IMR-90 (cell line): ENCODE data around the gene FAM162A. TPM values are rescaled to one million over a fixed set of nuclear protein-coding genes. Genes with fewer than 3 reads are reported as not detected.

Experiments used
- ATAC-seq: fragments of 200-7000 bp; cut with Tn5 transposase; 2 replicates; pipeline ENCODE4 v1.9.1; 2020; ENCODE audit warnings: low read depth, mild to moderate bottlenecking, moderate library complexity
- BruUV-seq: library from RNA; stranded (reverse); fragments of 400-500 nt; replicated peaks from 2 replicates; lab custom pipeline; 2021; lab: Mats Ljungman, UMichigan
- CTCF ChIA-PET: fragments of 300-600 bp; formaldehyde crosslinking; extraction: SDS; loops from one replicate; lab custom pipeline; 2021; ENCODE audit warnings: antibody characterized with exemption; lab: Yijun Ruan, JAX
- POLR2A ChIA-PET: fragments of 300-600 bp; sonication (Branson Sonifier 250); formaldehyde crosslinking; loops from one replicate; lab custom pipeline; 2022; ENCODE audit warnings: antibody characterized with exemption; ENCODE audit not compliant: unreplicated experiment; lab: Charles Lee
- DNase-seq: peaks from one replicate; pipeline ENCODE4 v3.0.0; 2013
- H2AFZ ChIP-seq: replicated peaks from 2 replicates; pipeline ENCODE3; 2013; ENCODE audit warnings: low read length, mild to moderate bottlenecking; ENCODE audit not compliant: poor library complexity
- H2AK5ac ChIP-seq: 2 replicates; pipeline ENCODE4 v1.6.1; 2013; ENCODE audit warnings: low read depth, low read length, inconsistent platforms
- H2AK9ac ChIP-seq: replicated peaks from 2 replicates; pipeline ENCODE3; 2013; ENCODE audit warnings: mild to moderate bottlenecking, low read depth, low read length, moderate library complexity; ENCODE audit not compliant: poor library complexity
- H2BK120ac ChIP-seq: 2 replicates; pipeline ENCODE4 v1.6.1; 2013; ENCODE audit warnings: low read depth, low read length, inconsistent platforms
- H2BK15ac ChIP-seq: 3 replicates; pipeline ENCODE4 v1.6.1; 2013; ENCODE audit warnings: low read depth, low read length, inconsistent platforms
- H2BK20ac ChIP-seq: 2 replicates; pipeline ENCODE4 v1.6.1; 2013; ENCODE audit warnings: low read depth, mild to moderate bottlenecking, inconsistent platforms, low read length, moderate library complexity
- H2BK5ac ChIP-seq: 2 replicates; pipeline ENCODE4 v1.6.1; 2013; ENCODE audit warnings: mild to moderate bottlenecking, low read depth, low read length, inconsistent platforms; ENCODE audit not compliant: poor library complexity, severe bottlenecking
- H3K14ac ChIP-seq: replicated peaks from 2 replicates; pipeline ENCODE4 v1.6.1; 2013; ENCODE audit warnings: low read depth, low read length, inconsistent platforms
- H3K18ac ChIP-seq: 2 replicates; pipeline ENCODE4 v1.6.1; 2013; ENCODE audit warnings: low read depth, low read length, control low read depth
- H3K23ac ChIP-seq: 2 replicates; pipeline ENCODE4 v1.6.1; 2013; ENCODE audit warnings: low read depth, low read length, inconsistent platforms
- H3K27ac ChIP-seq: 2 replicates; pipeline ENCODE4 v1.5.1; 2013; ENCODE audit warnings: mild to moderate bottlenecking, control low read depth, low read length; ENCODE audit not compliant: insufficient read depth
- H3K27me3 ChIP-seq: 2 replicates; pipeline ENCODE4 v1.6.1; 2013; ENCODE audit warnings: low read length; ENCODE audit not compliant: control insufficient read depth, insufficient read depth
- H3K36me3 ChIP-seq: 2 replicates; pipeline ENCODE4 v1.6.1; 2013; ENCODE audit warnings: low read length, mixed read lengths; ENCODE audit not compliant: control insufficient read depth, insufficient read depth
- H3K4ac ChIP-seq: 2 replicates; pipeline ENCODE4 v1.6.1; 2013; ENCODE audit warnings: low read depth, low read length, inconsistent platforms
- H3K4me1 ChIP-seq: 2 replicates; pipeline ENCODE4 v1.6.1; 2013; ENCODE audit warnings: low read length, mixed read lengths; ENCODE audit not compliant: control insufficient read depth, insufficient read depth
- H3K4me2 ChIP-seq: 2 replicates; pipeline ENCODE4 v1.6.1; 2013; ENCODE audit warnings: low read depth, mild to moderate bottlenecking, control low read depth, low read length, moderate library complexity
- H3K4me3 ChIP-seq: 2 replicates; pipeline ENCODE4 v1.5.1; 2013; ENCODE audit warnings: low read depth, mild to moderate bottlenecking, control low read depth, low read length, moderate library complexity; ENCODE audit not compliant: insufficient read depth
- H3K56ac ChIP-seq: 2 replicates; pipeline ENCODE4 v1.6.1; 2013; ENCODE audit warnings: low read length, inconsistent platforms; ENCODE audit not compliant: insufficient read depth; ENCODE audit errors: extremely low read depth
- H3K79me1 ChIP-seq, 2 experiments: 2 replicates each; pipeline ENCODE4 v1.6.1; 2013; ENCODE audit warnings: low read length in 2 of 2, inconsistent platforms in 1 of 2, low read depth in 1 of 2
- H3K9ac ChIP-seq: 2 replicates; pipeline ENCODE4 v1.6.1; 2013; ENCODE audit warnings: low read depth, low read length, control low read depth
- H3K9me1 ChIP-seq: 2 replicates; pipeline ENCODE4 v1.6.1; 2013; ENCODE audit warnings: low read length, inconsistent platforms; ENCODE audit not compliant: insufficient read depth
- H3K9me3 ChIP-seq: 2 replicates; pipeline ENCODE4 v1.6.1; 2013; ENCODE audit warnings: low read length; ENCODE audit not compliant: control insufficient read depth, insufficient read depth
- H4K20me1 ChIP-seq: 2 replicates; pipeline ENCODE4 v1.6.1; 2013; ENCODE audit warnings: low read length, inconsistent platforms; ENCODE audit not compliant: insufficient read depth
- H4K5ac ChIP-seq: 2 replicates; pipeline ENCODE4 v1.6.1; 2013; ENCODE audit warnings: mild to moderate bottlenecking, low read depth, low read length, control low read depth
- H4K8ac ChIP-seq, 2 experiments: 2 replicates each; pipeline ENCODE4 v1.6.1; 2013; ENCODE audit warnings: low read depth in 2 of 2, low read length in 2 of 2, control low read depth in 1 of 2, inconsistent platforms in 1 of 2
- H4K91ac ChIP-seq: 2 replicates; pipeline ENCODE4 v1.6.1; 2013; ENCODE audit warnings: low read depth, low read length, inconsistent platforms; ENCODE audit not compliant: insufficient read depth
- BHLHE40 ChIP-seq: fragments of 150-350 bp; IDR thresholded peaks from 2 replicates; pipeline ENCODE4 v1.6.1; 2016; ENCODE audit warnings: mild to moderate bottlenecking, low read depth, low read length
- CEBPB ChIP-seq: IDR thresholded peaks from 2 replicates; pipeline ENCODE4 v1.6.1; 2012; ENCODE audit warnings: low read depth, low read length, improper control_type of control experiment
- CHD1 ChIP-seq: IDR thresholded peaks from 2 replicates; pipeline ENCODE4 v1.6.1; 2012; ENCODE audit warnings: low read depth, low read length, improper control_type of control experiment
- MAFK ChIP-seq: IDR thresholded peaks from 2 replicates; pipeline ENCODE4 v1.6.1; 2012; ENCODE audit warnings: low read depth, low read length, improper control_type of control experiment
- RAD21 ChIP-seq: IDR thresholded peaks from 2 replicates; pipeline ENCODE4 v1.6.1; 2012; ENCODE audit warnings: low read length, improper control_type of control experiment
- RCOR1 ChIP-seq: IDR thresholded peaks from 2 replicates; pipeline ENCODE4 v1.6.1; 2012; ENCODE audit warnings: mild to moderate bottlenecking, low read length, improper control_type of control experiment; ENCODE audit not compliant: insufficient replicate concordance
- SMC3 ChIP-seq: fragments of 150-350 bp; IDR thresholded peaks from 2 replicates; pipeline ENCODE4 v1.6.1; 2016; ENCODE audit warnings: low read depth, mild to moderate bottlenecking, antibody characterized with exemption, low read length, moderate library complexity
- WGBS, 2 experiments: methylation state at CpG; one replicate each; pipeline versions ENCODE4 v1.1.5 to v1.1.7; 2013; ENCODE audit warnings: missing lambda C conversion rate in 2 of 2; ENCODE audit not compliant: insufficient read length in 1 of 2; ENCODE audit errors: extremely low coverage in 2 of 2; 5-methylcytosine and 5-hydroxymethylcytosine counted together
- dilution Hi-C: fragments of 300-500 bp; cut with HindIII; formaldehyde crosslinking; loops from one replicate; pipeline ENCODE4 v1.14.3; 2018; ENCODE audit warnings: low sequenced_read_pairs; ENCODE audit not compliant: unreplicated experiment
- in situ Hi-C: fragments of 300-500 bp; cut with MboI; formaldehyde crosslinking; loops from 3 replicates; pipeline ENCODE4 v1.14.3; 2019; ENCODE audit warnings: low sequenced_read_pairs, inconsistent platforms, mixed read lengths
- intact Hi-C: fragments of 100-400 bp; cut with micrococcal nuclease; formaldehyde crosslinking; loops from 2 replicates; pipeline ENCODE4 v1.10.0; 2022
- polyA plus RNA-seq, 3 experiments: library from polyadenylated mRNA; depleted of rRNA; stranded (reverse); fragments of >200 nt; gene quantifications; 2 replicates each; pipeline ENCODE4 v1.2.3, GENCODE V29; 2012; ENCODE audit warnings: low replicate concordance in 1 of 3
- total RNA-seq: library from RNA; depleted of rRNA; stranded (reverse); fragments of >200 nt; gene quantifications from 2 replicates; pipeline ENCODE4 v1.2.3, GENCODE V29; 2012
- TF ChIP-seq, protein P1 (sequence below): conservative IDR thresholded peaks from 2 replicates; pipeline ENCODE4 v1.5.1; 2012; ENCODE audit warnings: mild to moderate bottlenecking, low read depth, low read length, improper control_type of control experiment

The FAM162A gene
- total and polyA plus RNA-seq, 2 of the 4 experiments (the other 2 are of a cell fraction): 33.9 to 66.8 TPM

DNA sequence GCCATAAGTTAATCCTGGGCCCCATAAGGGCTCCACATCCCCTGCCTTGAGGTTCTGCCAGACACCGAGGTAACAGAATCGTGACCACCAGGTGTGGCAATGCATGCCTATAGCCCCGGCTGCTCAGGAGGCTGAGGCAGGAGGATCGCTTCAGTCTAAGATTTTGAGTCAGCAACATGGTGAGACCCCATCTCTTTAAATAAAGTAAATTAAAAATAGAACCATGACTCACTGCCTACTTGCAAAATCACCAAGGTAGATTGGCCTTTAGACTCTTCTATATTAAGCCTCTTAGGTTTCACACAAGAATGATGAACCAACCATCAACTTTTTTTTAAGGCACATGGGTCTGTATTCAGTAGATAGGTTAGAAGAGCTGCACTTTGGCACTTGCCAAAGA is 22.2 kb downstream of the FAM162A start:
- TF ChIP-seq RCOR1 (no peak), RAD21 (no peak), SMC3 (no peak), CHD1 (no peak), CEBPB (no peak), BHLHE40 (no peak), MAFK (no peak)
- TF ChIP-seq, protein P1, sequence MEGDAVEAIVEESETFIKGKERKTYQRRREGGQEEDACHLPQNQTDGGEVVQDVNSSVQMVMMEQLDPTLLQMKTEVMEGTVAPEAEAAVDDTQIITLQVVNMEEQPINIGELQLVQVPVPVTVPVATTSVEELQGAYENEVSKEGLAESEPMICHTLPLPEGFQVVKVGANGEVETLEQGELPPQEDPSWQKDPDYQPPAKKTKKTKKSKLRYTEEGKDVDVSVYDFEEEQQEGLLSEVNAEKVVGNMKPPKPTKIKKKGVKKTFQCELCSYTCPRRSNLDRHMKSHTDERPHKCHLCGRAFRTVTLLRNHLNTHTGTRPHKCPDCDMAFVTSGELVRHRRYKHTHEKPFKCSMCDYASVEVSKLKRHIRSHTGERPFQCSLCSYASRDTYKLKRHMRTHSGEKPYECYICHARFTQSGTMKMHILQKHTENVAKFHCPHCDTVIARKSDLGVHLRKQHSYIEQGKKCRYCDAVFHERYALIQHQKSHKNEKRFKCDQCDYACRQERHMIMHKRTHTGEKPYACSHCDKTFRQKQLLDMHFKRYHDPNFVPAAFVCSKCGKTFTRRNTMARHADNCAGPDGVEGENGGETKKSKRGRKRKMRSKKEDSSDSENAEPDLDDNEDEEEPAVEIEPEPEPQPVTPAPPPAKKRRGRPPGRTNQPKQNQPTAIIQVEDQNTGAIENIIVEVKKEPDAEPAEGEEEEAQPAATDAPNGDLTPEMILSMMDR: no peak
- Histone ChIP-seq H3K4me1 (no peaks in the 10 kb centered on the region), H2AFZ (no peak overlapping the region), H3K9ac (no peak overlapping the region), H3K23ac (no peak overlapping the region), H2BK5ac (no peak overlapping the region), H3K9me3 (no peaks in the 10 kb centered on the region), H3K56ac (no peak overlapping the region), H2BK20ac (no peak overlapping the region), H4K20me1 (no peaks in the 10 kb centered on the region), H3K27ac (no peak overlapping the region), H4K91ac (no peak overlapping the region), H4K5ac (no peak overlapping the region), H2AK9ac (no peak overlapping the region), H3K14ac (no peak overlapping the region), H4K8ac (no peak overlapping the region), H2BK15ac (no peak overlapping the region), H3K4ac (no peak overlapping the region), H3K79me1 (peaks cover 3% of the 10 kb centered on the region in 2 experiments; a peak in 3 of 4 replicates), H2BK120ac (no peak overlapping the region), H2AK5ac (no peak overlapping the region), H3K36me3 (peaks cover 17% of the 10 kb centered on the region), H3K27me3 (no peaks in the 10 kb centered on the region), H3K18ac (no peak overlapping the region), H3K9me1 (no peaks in the 10 kb centered on the region), H3K4me3 (no peak overlapping the region), H3K4me2 (no peak overlapping the region)
- in situ Hi-C loops (no loop called here), intact Hi-C loops (no loop called here), dilution Hi-C loops (no loop called here)
- DNase-seq (no peak), ATAC-seq (no peak)
- CTCF ChIA-PET: no interaction called here
- POLR2A ChIA-PET: no interaction called here
- WGBS, 2 experiments: 100% methylated on average over 2 of the region's 4 CpGs; no CpG with 5 or more reads in 1 of the 2 experiments
- BruUV-seq: no TSS peak
